Islet of Langerhans (tissue), 1 donor: ENCODE results near the gene TP73.

Experiments
- FAIRE-seq: peaks from one replicate; lab custom pipeline; 2011; peaks lifted over from hg19 to GRCh38; lab: Jason Lieb, UNC

Gene TP73

DNA sequence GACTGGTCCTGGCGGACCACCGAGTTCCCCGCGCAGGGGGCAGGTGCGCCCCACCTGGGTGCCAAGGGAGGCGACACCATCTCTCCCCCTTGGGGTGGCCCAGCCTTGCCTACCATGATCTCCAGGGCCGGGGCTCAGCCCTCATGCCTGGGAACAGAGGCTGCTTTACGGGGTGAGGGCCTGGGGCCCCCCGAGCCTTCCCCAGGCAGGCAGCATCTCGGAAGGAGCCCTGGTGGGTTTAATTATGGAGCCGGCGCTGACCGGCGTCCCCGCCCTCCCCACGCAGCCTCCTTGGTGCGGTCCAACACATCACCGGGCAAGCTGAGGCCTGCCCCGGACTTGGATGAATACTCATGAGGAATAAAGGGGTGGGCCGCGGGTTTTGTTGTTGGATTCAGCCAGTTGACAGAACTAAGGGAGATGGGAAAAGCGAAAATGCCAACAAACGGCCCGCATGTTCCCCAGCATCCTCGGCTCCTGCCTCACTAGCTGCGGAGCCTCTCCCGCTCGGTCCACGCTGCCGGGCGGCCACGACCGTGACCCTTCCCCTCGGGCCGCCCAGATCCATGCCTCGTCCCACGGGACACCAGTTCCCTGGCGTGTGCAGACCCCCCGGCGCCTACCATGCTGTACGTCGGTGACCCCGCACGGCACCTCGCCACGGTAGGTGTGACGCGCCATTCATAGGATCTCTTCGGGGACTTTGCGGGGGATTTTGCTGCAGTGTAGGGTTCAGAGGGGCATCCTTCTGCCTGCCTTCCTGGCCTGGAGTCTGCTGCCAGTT is 38.2 kb downstream of the TP73 start:
- FAIRE-seq = no peak

- no peak for FAIRE-seq
Observed at GRCh38 chr1:3691421-3692204, 39.3 kb downstream of the TP73 start.

- FAIRE-seq = no peak
Observed at GRCh38 chr1:3692598-3692997, 40.3 kb downstream of the TP73 start.

GRCh38 chr1:3693321-3693720 is 41.0 kb downstream of the TP73 start:
- FAIRE-seq = no peak

DNA sequence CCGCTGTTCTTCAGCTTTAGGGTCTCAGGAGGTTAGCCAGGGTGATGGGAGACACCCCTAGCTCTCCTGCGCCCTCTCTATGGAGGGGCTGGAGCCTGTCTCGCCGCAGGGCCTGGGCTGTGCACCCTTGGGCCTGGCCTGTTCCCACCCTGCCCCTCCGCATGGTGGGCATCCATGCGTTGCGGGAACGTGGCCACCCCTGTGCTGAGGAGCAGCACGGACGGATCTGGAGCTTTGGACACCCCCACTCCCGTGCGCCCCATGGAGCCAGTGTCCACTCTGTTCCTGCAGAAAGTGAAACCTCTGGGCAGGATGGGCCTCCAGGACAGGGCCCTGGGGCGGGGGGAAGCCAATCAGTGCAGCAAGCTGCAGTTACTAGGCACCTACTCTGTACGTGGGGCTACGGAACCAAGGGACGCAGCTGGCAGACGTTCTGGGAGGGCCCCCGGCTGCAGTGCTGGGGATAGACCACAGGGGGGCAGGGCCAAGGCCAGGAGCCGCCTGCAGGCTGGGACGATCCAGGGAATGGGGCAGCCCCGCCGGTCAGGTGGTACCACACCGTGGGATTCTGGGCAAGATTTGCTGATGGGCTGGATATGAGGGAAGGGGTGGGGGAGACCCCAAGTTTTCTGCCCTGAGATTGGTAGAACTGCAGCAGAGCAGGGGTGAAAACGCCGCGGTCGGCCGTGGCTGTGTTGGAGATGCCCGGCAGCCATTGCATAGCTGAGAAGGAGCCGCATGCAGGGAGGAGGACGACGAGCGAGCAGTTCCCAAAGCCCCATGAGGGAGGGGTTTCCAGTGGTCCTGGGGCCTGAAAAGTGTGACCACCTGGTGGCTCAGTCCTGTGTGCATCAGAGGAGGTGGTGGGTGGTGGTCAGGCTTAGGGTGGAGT is 43.3 kb downstream of the TP73 start:
- no peak for FAIRE-seq

DNA sequence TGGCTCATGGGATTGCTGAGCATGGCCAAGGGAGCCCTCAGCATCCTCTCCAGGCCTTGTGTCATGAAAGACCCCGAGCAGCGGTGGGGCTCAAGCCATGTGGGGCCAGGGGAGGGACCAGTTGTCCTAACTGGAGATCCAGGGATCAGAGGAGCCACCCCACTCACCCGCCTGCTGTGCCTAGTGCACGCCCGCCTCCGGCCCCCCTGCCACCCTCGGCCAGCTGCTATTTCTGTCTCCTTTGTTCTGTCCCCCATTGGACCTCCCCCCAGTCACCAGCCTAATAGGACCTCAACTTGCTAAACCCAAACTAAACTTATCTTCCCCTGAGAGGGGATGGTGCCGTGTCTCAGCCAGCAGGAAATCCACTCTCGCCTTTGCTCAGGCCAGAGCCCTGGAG is 44.4 kb downstream of the TP73 start:
- no peak for FAIRE-seq

DNA sequence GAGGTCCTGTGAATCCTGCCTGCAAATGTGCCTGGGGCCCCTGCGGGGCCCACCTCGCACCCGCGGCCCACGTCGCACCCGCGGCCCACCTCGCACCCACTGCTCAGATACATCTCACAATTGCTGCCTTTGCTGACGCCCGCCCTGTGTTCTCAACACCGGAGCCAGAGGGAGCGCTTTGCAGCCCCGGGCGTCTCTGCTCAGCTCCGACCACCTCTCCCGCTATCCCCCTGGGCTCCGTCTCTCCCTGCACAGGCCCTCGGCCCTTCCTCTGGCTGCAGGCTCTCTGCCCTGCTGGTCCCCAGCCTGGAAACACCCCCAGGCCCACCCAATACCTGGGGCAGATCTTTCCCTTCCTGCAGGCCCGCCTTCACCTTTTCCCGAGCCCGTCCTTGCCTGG is 44.8 kb downstream of the TP73 start:
- FAIRE-seq = no peak

DNA sequence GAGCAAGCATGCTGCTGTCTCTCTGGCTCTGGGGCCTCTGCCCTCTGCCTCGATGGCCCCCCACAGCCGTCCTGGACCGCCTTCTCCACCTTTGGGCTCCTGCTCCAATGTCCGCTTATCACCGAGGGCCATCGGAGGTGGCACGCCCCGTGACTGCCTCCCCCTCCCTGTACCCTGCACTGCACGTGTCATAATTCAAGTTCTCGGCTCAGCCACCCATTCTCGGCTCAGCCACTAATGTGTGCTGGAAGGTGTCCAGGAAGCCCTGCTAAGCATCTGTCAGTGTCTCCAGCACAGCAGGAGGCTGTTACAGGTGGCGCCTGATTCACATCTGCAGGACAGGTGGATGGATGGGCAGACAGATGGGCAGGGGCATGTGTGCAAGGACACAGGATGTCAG is 45.5 kb downstream of the TP73 start:
- FAIRE-seq = no peak

GRCh38 chr1:3698660-3699408 is 46.5 kb downstream of the TP73 start:
- FAIRE-seq = no peak

DNA sequence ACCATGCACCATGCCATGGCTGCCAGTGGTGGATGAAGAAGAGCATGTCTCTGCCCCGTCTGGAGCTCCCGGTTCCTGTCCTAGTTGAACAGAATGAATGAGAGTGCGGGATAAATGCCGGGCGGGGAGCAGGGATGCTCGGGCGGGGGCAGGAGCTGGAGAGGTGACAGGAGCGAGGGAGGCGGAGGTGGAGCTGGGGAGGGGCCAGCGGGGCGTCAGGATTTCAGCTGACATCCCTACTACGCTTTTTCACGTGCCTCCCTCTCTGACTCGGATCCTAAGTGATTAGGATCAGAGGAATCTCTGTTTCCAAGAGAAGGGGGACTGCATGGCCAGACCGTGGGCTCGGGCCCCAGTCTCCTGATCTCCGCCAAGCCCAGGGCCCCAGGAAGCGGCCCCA is 47.3 kb downstream of the TP73 start:
- FAIRE-seq = no peak

DNA sequence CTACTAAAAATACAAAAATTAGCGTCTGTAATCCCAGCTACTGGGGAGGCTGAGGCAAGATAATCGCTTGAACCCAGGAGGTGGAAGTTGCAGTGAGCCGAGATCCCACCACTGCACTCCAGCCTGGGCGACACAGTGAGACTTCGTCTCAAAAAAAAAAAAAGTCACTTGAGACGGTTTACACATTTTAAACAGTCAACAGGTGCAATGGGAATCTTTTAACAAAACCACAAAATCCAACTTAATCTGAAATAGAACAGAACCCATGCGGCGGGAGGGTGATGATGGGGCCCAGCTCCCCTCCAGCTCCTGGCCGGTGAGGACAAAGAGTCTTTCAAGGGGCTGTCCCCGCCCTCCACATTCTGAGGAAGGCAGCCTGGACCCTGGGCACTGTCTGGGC is 48.3 kb downstream of the TP73 start:
- FAIRE-seq = no peak

DNA sequence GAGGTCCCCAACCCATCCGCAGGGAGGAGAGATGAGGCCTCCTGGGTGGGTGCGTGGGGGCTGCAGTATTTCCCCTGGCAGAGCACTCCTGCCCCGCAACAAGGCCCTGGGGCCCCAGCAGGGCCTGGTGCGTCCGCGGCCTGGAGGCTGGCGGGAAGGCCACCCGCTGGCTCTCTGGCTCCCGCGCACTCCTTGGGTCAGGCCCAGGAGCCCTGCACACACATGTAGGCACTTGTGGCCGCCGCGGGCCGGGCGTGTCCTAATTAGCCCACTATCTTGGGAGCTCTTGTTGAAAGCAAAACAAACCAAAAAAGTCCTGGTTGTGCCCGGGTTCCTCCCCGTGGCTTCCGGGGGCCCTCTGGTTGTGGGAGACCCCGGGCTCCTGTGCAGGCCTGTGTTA is 50.2 kb downstream of the TP73 start:
- FAIRE-seq = no peak

GRCh38 chr1:3702990-3703728 is 50.8 kb downstream of the TP73 start:
- no peak for FAIRE-seq

DNA sequence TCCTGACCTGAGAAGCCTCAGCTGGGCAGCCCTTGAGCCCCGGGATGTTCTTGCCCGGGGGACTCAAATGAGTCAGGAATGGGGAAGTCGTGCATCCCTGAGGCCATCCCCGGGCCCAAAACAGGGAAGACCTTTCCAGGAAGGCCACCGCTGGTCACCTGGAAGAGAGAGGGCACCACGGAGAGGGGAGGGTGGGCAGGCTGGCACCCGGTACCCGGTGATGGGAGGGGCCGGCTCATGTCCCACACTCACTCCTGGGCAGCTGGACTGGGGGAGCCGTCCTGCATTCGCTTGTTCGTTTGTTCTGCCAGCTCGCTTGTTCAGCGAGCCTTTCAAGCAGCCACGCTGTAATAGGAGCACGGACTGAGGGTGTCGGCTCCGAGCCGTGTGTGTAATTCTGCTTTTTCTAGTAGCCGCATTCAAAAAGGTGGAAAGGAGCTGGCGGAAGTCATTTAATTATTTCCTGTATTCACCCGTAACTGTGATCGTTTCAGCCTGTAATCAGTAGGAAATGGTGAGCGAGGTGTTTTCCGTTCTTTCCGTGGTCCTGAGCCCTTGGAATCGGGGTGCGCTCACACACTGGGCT is 51.6 kb downstream of the TP73 start:
- FAIRE-seq = no peak

DNA sequence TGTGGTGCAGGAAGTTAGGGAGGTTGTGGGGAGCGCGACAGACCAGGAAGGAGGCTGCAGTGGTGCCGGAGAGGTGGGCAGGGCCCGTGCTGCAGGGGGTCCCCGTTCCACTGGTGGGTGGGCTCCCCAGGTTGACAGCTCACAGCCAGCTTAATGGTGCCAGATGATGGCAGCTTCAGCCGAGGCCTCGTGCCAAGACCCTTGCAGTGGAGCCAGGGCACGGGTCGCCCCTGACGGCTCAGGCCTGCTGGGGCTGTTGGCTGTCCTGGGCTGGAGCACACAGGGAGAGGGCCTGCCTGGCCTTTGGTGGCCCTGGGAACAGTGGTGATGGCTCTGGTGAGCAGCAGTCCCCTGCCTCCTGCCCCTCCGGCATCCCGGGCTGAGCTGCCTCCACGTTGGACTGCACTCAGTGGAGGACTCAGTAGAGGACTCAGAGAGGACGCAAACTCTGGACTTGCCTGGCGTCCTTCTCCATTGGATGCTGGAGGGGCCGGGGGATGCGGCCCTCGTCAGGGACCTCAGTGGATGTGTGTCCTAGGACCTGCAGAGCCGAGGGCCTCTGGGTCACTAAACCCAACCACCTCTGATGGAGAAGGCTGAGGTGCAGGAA is 53.1 kb downstream of the TP73 start:
- no peak for FAIRE-seq

- no peak for FAIRE-seq
Observed at GRCh38 chr1:3706651-3707297, 54.5 kb downstream of the TP73 start.

DNA sequence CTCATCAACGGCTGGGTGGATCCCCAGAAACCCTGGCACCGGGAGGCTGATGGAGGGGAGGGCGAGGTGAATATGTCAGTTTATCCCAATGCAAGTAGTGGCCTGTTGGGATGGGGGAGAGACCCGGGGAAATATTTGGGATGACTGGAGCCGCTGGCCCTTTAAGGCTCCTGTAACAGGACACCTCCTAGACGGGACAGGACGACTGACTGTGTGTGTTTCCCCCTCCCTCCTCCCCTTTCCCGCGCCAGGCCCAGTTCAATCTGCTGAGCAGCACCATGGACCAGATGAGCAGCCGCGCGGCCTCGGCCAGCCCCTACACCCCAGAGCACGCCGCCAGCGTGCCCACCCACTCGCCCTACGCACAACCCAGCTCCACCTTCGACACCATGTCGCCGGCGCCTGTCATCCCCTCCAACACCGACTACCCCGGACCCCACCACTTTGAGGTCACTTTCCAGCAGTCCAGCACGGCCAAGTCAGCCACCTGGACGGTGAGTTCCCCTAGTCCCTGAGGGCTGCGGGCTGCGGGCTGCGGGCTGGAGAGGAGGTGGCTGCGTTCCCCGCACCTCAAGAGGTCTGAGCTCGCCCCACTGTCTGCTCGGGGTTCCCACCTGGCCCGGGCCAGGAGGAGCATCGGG is 55.1 kb downstream of the TP73 start:
- FAIRE-seq = no peak

GRCh38 chr1:3707939-3708328 is 55.6 kb downstream of the TP73 start:
- no peak for FAIRE-seq

DNA sequence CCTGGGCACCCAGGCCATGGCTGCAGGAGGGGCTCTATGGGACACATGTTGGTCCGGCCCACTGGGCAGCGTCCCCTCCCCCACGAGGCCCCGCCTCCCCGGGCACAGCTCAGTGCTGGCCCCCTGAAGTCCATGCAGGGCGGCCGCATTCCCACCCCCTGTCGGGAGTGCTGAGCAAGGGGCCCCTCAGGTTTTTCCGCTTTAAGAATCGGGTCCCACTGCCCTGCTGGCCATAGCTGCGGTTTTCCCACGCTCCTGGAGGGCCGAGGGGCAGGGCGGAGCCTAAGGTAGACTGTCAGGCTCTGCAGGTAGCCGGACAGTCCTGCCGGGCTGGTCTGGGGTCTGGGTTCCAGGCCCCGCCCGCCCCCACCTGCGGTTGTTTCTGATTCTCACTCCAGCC is 56.5 kb downstream of the TP73 start:
- no peak for FAIRE-seq

GRCh38 chr1:3710251-3710650 is 57.9 kb downstream of the TP73 start:
- FAIRE-seq = no peak
